Hematopoietic multipotent progenitor cell (in vitro differentiated cells): Measurements from ENCODE around the gene NYAP1. TPM values are rescaled to one million over a fixed set of nuclear protein-coding genes. Genes with fewer than 3 reads are reported as not detected.
A peak's percentile ranks its signal among the peaks of the same experiment; 100 is the strongest.
"Not testable (repeated sequence)": the region's sequence is repeated elsewhere in the genome, so short reads cannot be mapped to it uniquely, and the experiment has no call there.

Experiments used
- DNase-seq, 3 donors: peaks; one replicate each; pipeline ENCODE4 v3.0.0-alpha.2; 2011 to 2015; ENCODE audit warnings: low read depth in 2 of 3, low spot score in 2 of 3
- total RNA-seq: library from RNA; depleted of rRNA; stranded (reverse); fragments of >200 nt; gene quantifications from one replicate; pipeline ENCODE4 v1.2.3, GENCODE V29; 2012

The NYAP1 gene
- total RNA-seq, 1 donor, result under 0.01 TPM

GRCh38 chr7:100481466-100481865, 2.3 kb upstream of the NYAP1 start:
- no peak for DNase-seq

- DNase-seq, result no peak
Observed at GRCh38 chr7:100482728-100483089, 1.0 kb upstream of the NYAP1 start.

- peak; percentile 70 to 81 (median 77) for DNase-seq
Observed at GRCh38 chr7:100483090-100483721, 521 bp upstream of the NYAP1 start.

- DNase-seq, result no peak
Observed at GRCh38 chr7:100484673-100485045, 932 bp downstream of the NYAP1 start.

- no peak for DNase-seq
Observed at GRCh38 chr7:100485471-100485876, 1.7 kb downstream of the NYAP1 start.

DNA sequence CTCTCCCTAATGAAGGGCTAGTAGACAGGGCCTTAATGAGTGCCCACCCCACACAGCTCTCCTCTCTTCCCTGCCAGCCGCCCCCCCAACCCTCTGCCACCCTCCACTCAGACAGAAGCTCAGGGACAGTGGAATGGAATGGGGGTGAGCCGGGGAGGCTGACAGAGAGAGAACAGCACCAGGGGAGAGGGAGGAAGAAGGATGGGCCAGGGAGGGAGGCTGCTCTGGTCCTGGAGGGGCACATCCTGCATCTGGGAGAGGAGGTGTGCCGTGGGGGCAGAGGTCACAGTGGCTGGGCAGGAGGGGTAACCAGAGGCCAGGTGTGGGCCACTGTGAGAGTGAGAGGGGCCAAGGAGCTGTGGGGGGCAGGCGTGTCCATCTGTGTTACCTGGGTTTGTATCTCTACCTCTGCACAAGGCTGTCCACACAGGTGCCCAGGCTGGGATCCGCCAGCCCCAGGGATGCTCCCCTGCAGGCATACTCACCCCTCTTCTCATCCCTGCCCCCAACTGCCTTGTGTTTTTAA, 2.4 kb downstream of the NYAP1 start:
- DNase-seq, result no peak

DNA sequence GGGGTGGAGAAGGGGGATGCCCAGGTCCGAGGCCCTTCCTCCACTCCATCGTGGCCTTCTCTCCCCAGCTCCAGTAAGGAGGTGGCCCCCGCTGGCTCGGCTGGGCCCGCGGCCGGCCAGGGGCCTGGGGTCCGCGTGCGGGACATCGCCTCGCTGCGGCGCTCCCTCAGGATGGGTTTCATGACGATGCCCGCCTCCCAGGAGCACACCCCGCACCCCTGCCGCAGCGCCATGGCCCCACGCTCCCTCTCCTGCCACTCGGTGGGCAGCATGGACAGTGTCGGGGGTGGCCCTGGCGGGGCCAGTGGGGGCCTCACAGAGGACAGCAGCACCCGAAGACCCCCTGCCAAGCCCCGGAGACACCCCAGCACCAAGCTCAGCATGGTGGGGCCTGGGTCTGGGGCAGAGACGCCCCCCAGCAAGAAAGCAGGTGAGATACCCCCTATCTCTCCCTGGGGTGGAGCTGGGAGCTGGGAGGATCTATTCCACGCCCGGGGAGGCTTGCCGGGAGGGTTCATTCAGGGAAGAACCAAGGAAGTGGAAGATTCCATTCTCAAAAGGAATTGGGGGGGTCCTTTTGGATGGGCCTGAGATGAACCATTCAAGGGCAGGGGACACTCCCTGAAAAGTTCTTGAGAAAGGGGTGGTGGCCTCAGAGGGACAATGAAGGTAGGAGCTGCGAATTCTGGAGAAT, 3.2 kb downstream of the NYAP1 start:
- no peak for DNase-seq

GRCh38 chr7:100488333-100489095, 4.8 kb downstream of the NYAP1 start:
- DNase-seq, result no peak

GRCh38 chr7:100489121-100489520, 5.4 kb downstream of the NYAP1 start:
- DNase-seq, result no peak

DNA sequence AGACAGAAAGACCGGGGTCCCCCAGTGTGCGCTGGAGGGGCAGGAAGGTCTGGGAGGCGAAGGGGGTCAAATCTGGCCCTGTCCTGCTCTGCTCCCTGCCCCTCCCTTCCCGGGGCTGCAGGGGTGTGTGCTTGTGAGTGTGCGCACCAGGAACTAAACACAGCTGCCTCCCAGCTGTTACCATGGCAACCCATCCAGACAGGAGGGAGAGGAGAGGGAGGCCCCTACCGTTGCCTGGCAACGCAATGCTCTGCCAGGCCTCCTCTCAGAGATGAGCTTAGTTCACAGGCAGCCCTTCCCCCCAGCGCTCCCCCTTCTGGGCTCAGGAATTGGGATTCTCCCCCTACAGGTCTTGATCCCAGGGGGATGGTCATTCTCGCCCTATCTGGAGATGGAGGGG, 6.1 kb downstream of the NYAP1 start:
- peak in 2 of 3 donors; percentile 81 to 86 for DNase-seq

DNA sequence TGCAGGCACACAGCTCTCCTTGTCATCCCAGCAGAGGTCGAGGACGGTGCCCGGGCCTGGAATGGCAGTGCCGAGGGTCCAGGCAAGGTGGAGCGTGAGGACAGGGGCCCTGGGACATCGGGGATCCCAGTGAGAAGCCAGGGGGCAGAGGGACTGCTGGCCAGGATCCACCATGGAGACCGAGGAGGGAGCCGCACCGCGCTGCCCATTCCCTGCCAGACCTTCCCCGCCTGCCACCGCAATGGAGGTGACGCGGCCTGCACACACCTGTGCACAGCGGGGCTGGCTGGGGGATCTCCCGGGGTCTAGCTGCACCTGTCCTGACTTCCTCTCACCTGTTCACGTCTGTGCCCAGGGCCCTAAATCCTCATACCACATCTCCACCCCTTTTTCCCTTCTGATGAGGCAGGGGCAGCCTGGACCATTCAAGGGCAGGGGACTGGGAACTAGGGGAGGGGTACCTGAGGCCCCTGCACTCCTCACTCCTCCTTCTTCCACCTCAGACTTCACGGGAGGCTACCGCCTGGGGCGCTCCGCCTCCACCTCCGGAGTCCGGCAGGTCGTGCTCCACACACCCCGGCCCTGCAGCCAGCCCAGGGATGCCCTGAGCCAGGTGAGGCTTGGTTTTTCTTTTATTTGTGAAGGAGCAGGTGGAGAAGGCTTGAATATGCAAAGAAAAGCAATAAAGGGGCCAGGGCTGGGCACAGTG, 6.9 kb downstream of the NYAP1 start:
- DNase-seq, result no peak

- no peak for DNase-seq
Observed at GRCh38 chr7:100491192-100491578, 7.5 kb downstream of the NYAP1 start.

DNA sequence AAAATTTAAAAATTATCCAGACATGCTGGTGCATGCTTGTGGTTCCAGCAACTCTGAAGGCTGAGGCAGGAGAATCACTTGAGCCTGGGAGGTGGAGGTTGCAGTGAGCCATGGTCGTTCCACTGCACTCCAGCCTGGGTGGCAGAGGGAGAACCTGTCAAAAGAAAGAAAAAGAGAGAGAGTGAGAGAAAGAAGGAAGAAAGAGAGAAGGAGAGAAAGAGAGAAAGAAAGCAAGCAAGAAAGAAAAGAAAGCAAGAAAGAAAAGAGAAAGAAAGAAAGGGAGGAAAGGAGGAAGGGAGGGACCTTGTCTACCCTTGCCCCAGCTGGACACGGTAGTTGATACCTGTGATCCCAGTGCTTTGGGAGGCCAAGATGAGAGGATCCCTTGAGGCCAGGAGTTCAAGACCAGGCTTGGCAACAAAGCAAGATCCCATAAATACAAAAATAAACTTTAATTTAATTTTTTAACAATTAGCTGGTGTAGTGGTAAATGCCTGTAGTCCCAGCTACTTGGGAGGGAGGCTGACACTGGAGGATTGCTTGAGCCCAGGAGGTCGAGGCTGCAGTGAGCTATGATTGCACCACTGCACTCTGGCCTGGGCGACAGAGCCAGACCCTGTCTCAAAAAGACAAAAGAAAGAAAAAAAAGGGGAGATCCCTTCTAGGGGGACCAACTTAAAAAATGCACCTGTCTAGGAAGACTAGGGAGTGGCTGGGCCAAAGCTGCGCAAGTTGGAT, 9.2 kb downstream of the NYAP1 start:
- no peak for DNase-seq

DNA sequence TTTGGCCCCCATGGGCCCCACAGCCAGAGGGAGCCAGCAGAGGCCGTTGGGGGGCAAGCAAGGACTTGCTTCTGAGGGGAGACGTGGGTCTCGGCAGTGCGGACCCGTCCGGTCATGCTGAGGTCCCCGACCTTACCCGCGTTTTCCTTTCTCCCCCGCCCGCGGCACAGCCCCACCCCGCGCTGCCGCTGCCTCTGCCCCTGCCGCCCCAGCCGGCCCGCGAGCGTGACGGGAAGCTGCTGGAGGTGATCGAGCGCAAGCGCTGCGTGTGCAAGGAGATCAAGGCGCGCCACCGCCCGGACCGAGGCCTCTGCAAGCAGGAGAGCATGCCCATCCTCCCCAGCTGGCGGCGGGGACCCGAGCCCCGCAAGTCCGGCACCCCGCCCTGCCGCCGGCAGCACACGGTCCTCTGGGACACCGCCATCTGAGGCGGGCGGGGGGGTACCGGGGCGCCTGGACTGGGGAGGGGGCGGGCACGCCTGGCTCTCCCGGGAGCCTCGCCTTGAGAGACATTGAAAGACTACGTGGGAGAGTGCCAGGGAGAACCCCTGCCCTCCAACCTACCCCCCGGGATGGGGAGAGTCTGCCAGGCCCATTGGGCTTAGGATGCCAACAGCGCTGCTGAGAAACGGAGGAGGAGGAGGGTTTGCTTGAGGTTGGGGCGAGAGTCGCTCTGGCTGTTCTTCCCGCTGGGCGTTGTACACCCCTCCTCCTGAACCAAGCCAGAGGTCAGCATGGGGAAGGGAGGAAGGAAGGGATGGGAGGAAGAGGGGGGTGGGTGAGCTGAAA, 9.9 kb downstream of the NYAP1 start:
- DNase-seq, result peak in 1 of 3 donors; percentile 56

- no peak for DNase-seq
Observed at GRCh38 chr7:100496509-100496908, 12.8 kb downstream of the NYAP1 start.

GRCh38 chr7:100500743-100501142, 17.0 kb downstream of the NYAP1 start:
- not testable (repeated sequence) for DNase-seq

GRCh38 chr7:100504031-100504430, 20.3 kb downstream of the NYAP1 start:
- not testable (repeated sequence) for DNase-seq

- no peak for DNase-seq
Observed at GRCh38 chr7:100504887-100505611, 21.3 kb downstream of the NYAP1 start.
